Glutamatergic neuron (in vitro differentiated cells): ENCODE measurements around the gene ACTR1A. TPM values are rescaled to one million over a fixed set of nuclear protein-coding genes. Genes with fewer than 3 reads are reported as not detected.

Source experiments
- DNase-seq: peaks from one replicate; pipeline ENCODE4 v3.0.0; 2022
- H3K27ac Mint-ChIP-seq: one replicate; pipeline ENCODE4 v1.8.0; 2020; ENCODE audit warnings: mild to moderate bottlenecking, mixed read lengths, inconsistent platforms; ENCODE audit not compliant: unreplicated experiment
- H3K27me3 Mint-ChIP-seq: one replicate; pipeline ENCODE4 v1.8.0; 2020; ENCODE audit warnings: mild to moderate bottlenecking, moderate library complexity, mixed read lengths, inconsistent platforms; ENCODE audit not compliant: unreplicated experiment
- H3K36me3 Mint-ChIP-seq: one replicate; pipeline ENCODE4 v1.8.0; 2020; ENCODE audit warnings: mild to moderate bottlenecking, mixed read lengths, inconsistent platforms; ENCODE audit not compliant: unreplicated experiment
- H3K4me1 Mint-ChIP-seq: one replicate; pipeline ENCODE4 v1.8.0; 2020; ENCODE audit warnings: mild to moderate bottlenecking, low read depth, mixed read lengths, inconsistent platforms; ENCODE audit not compliant: unreplicated experiment
- H3K4me3 Mint-ChIP-seq: one replicate; pipeline ENCODE4 v1.8.0; 2020; ENCODE audit warnings: mild to moderate bottlenecking, mixed read lengths, inconsistent platforms; ENCODE audit not compliant: unreplicated experiment
- H3K9me3 Mint-ChIP-seq: one replicate; pipeline ENCODE4 v1.8.0; 2020; ENCODE audit warnings: mild to moderate bottlenecking, moderate library complexity, mixed read lengths, inconsistent platforms; ENCODE audit not compliant: unreplicated experiment
- CTCF ChIP-seq: fragments of 200-600 bp; sonication (generic); IDR thresholded peaks from one replicate; pipeline ENCODE4 v1.5.0; 2021; ENCODE audit not compliant: partially characterized antibody, unreplicated experiment
- long read RNA-seq: library from polyadenylated mRNA; unstranded; transcript quantifications from one replicate; pipeline ENCODE4 v2.0.0, GENCODE V29; 2020; ENCODE audit not compliant: unreplicated experiment
- total RNA-seq: library from RNA; stranded (reverse); fragmentation: NEBNext Ultra II Directional; extraction: Animal tissue kit (Norgen Biotek cat#: 25700); gene quantifications from one replicate; pipeline ENCODE4 v1.2.1, GENCODE V29; 2021; ENCODE audit not compliant: unreplicated experiment

ACTR1A gene
- total RNA-seq, result 250 TPM
- long read RNA-seq, transcript ACTR1A-201 (11 exons, 2,829 nt), result major isoform, 227 of 270 reads
- long read RNA-seq, partial matches to known transcripts, result 5 of 270 reads
- long read RNA-seq, other reads (novel, unspliced or antisense), result 35 of 270 reads

GRCh38 chr10:102502337-102503151 lies at the start of gene ACTR1A:
Gene ACTR1A, minus strand, starts transcription at chr10:102502712. Its CDS starts 65 bp downstream, at chr10:102502647.
- Mint-ChIP-seq H3K36me3 (no peaks in the 10 kb centered on the region), H3K9me3 (no peaks in the 10 kb centered on the region)

GRCh38 chr10:102550636-102551210 lies 48.2 kb upstream of the ACTR1A start:
- Mint-ChIP-seq H3K9me3 (no peaks in the 10 kb centered on the region), H3K27me3 (peaks cover 4% of the 10 kb centered on the region), H3K27ac (no peak overlapping the region), H3K4me3 (no peak overlapping the region), H3K4me1 (no peaks in the 10 kb centered on the region), H3K36me3 (no peaks in the 10 kb centered on the region)
- no peak for DNase-seq
- TF ChIP-seq CTCF, result no peak

More at GRCh38 chr10:102502337-102503151, at the start of gene ACTR1A:
- Mint-ChIP-seq H3K4me3 (no peak within 1 kb of the TSS), H3K27ac (no peak within 1 kb of the TSS), H3K27me3 (no peaks in the 10 kb centered on the region), H3K4me1 (peaks cover 11% of the 10 kb centered on the region)
- DNase-seq, result peak; percentile 97
- no peak for TF ChIP-seq CTCF

- no peak overlapping the region for H3K27ac Mint-ChIP-seq
- peaks cover 3% of the 10 kb centered on the region for H3K9me3 Mint-ChIP-seq
- no peaks in the 10 kb centered on the region for H3K4me1 Mint-ChIP-seq
- peaks cover 4% of the 10 kb centered on the region for H3K27me3 Mint-ChIP-seq
- no peaks in the 10 kb centered on the region for H3K36me3 Mint-ChIP-seq
- no peak overlapping the region for H3K4me3 Mint-ChIP-seq
- DNase-seq, result no peak
- TF ChIP-seq CTCF, result no peak
These were observed 47.0 kb upstream of the ACTR1A start for GRCh38 chr10:102549549-102549948.

- Mint-ChIP-seq H3K4me3 (no peak overlapping the region), H3K9me3 (peaks cover 3% of the 10 kb centered on the region), H3K27me3 (peaks cover 4% of the 10 kb centered on the region), H3K36me3 (no peaks in the 10 kb centered on the region), H3K27ac (no peak overlapping the region), H3K4me1 (no peaks in the 10 kb centered on the region)
- TF ChIP-seq CTCF, result no peak
- no peak for DNase-seq
These were observed 44.3 kb upstream of the ACTR1A start for GRCh38 chr10:102546606-102547320.
